ENCODE results near the gene DCC. TPM values are rescaled to one million over a fixed set of nuclear protein-coding genes. Genes with fewer than 3 reads are reported as not detected.

Gene DCC
- total RNA-seq, 1 experiment from 2014 or later, result not detected

- intact Hi-C loops (cut with micrococcal nuclease), result no loop called here
- RAD21 ChIA-PET (ENCODE audit: low non-redundant PET in 1 of 2, low total read pairs in 2 of 2, uncharacterized antibody in 2 of 2, unreplicated experiment in 2 of 2), result no interaction called here
Observed at GRCh38 chr18:53531187-53531586, 1191.2 kb downstream of the DCC start.

More at GRCh38 chr18:53531187-53531586, 1191.2 kb downstream of the DCC start:
- H3K79me2 ChIP-seq (ENCODE audit: insufficient read depth, low read length), result no peaks in the 10 kb centered on the region
- CTCF ChIA-PET, result no interaction called here
- POLR2A ChIA-PET, result no interaction called here
- no peaks in the 10 kb centered on the region for H4K20me1 ChIP-seq (ENCODE audit: insufficient read depth)
- no peak overlapping the region for H3K9ac ChIP-seq (ENCODE audit: low read length)
- H3K36me3 ChIP-seq (ENCODE audit: control insufficient read depth in 1 of 2, insufficient read depth in 2 of 2, low read length in 2 of 2), result no peaks in the 10 kb centered on the region
- DNase-seq (ENCODE audit: low read depth, low spot score), result no peak
- BruUV-seq (replicated peaks), result no TSS peak
- TF ChIP-seq TCF7L2 (IDR thresholded peaks at IDR 0.05; ENCODE audit: borderline replicate concordance, extremely low read depth, insufficient read depth, insufficient read length) (no peak), ZBTB33 (IDR thresholded peaks at IDR 0.05; ENCODE audit: extremely low read depth, insufficient replicate concordance, low read length) (no peak), SRF (IDR thresholded peaks at IDR 0.05; ENCODE audit: low read depth) (no peak), CTCF (IDR thresholded peaks at IDR 0.05 in 2 of 3, conservative IDR thresholded peaks at IDR 0.05 in 1 of 3; ENCODE audit: borderline replicate concordance in 1 of 3, insufficient read depth in 1 of 3, low read depth in 2 of 3, low read length in 2 of 3) (no peak), POLR2AphosphoS5 (IDR thresholded peaks at IDR 0.05; ENCODE audit: low read depth, low read length) (no peak), ELF1 (IDR thresholded peaks at IDR 0.05; ENCODE audit: borderline replicate concordance, low read depth) (no peak), CBX3 (IDR thresholded peaks at IDR 0.05; ENCODE audit: low read depth) (no peak), EGR1 (IDR thresholded peaks at IDR 0.05; ENCODE audit: low read depth) (no peak), RAD21 (IDR thresholded peaks at IDR 0.05; ENCODE audit: low read depth) (no peak), ZNF274 (IDR thresholded peaks at IDR 0.05; ENCODE audit: low read depth, low read length) (no peak), FOSL1 (IDR thresholded peaks at IDR 0.05; ENCODE audit: low read depth) (no peak), YY1 (IDR thresholded peaks at IDR 0.05; ENCODE audit: extremely low read depth, insufficient replicate concordance, low read depth, low read length) (no peak), JUND (IDR thresholded peaks at IDR 0.05) (no peak), SIN3A (IDR thresholded peaks at IDR 0.05; ENCODE audit: low read depth) (no peak), EZH2phosphoT487 (IDR thresholded peaks at IDR 0.05; ENCODE audit: borderline replicate concordance) (no peak), MAX (IDR thresholded peaks at IDR 0.05) (no peak)
- no peak overlapping the region for H3K4me2 ChIP-seq (ENCODE audit: low read length)
- no peaks in the 10 kb centered on the region for H3K9me2 ChIP-seq (ENCODE audit: insufficient read depth)
- H3K4me1 ChIP-seq (ENCODE audit: control insufficient read depth in 1 of 2, insufficient read depth in 2 of 2, low read length in 2 of 2), result no peaks in the 10 kb centered on the region
- no peak overlapping the region for H2AFZ ChIP-seq (ENCODE audit: low read depth, low read length, poor library complexity, severe bottlenecking)
- H3K4me3 ChIP-seq (replicated peaks in 1 of 2; ENCODE audit: low read depth in 1 of 2, low read length in 2 of 2), result no peak overlapping the region
- H3K27ac ChIP-seq (ENCODE audit: low read depth, low read length), result no peak overlapping the region
- H3K27me3 ChIP-seq (ENCODE audit: insufficient read depth, low read length), result no peaks in the 10 kb centered on the region
- no peak for ATAC-seq
- peaks cover 10 to 15% of the 10 kb centered on the region in 2 experiments; a peak in 2 of 4 replicates for H3K9me3 ChIP-seq (ENCODE audit: control insufficient read depth in 1 of 2, insufficient read depth in 1 of 2, low read depth in 1 of 2, low read length in 2 of 2)

Data from HCT116 (cell line).